Endothelial cell of umbilical vein (primary cell): ENCODE measurements around the gene GFI1B. TPM values are rescaled to one million over a fixed set of nuclear protein-coding genes. Genes with fewer than 3 reads are reported as not detected.

ENCODE experiments used
- BruUV-seq: library from RNA; stranded (reverse); fragments of 400-500 nt; replicated peaks from 2 replicates; lab custom pipeline; 2021; lab: Mats Ljungman, UMichigan
- CTCF ChIA-PET: fragments of 300-600, 350-600 bp; sonication (Branson Sonifier 250); formaldehyde crosslinking; loops from one replicate; lab custom pipeline; 2021; ENCODE audit warnings: antibody characterized with exemption, inconsistent platforms; lab: Charles Lee
- POLR2A ChIA-PET: fragments of 300-600, 350-600 bp; sonication (Branson Sonifier 250); formaldehyde crosslinking; loops from one replicate; lab custom pipeline; 2021; ENCODE audit warnings: antibody characterized with exemption, inconsistent platforms; lab: Charles Lee
- DNase-seq: peaks from one replicate; pipeline ENCODE4 v3.0.0-alpha.2; 2011; ENCODE audit warnings: low read depth, low spot score
- FAIRE-seq: peaks from 2 replicates; lab custom pipeline; 2011; peaks lifted over from hg19 to GRCh38; lab: Jason Lieb, UNC
- H2AFZ ChIP-seq: 2 replicates; pipeline ENCODE4 v1.6.0; 2012; ENCODE audit warnings: low read depth, low read length, control low read depth, inconsistent platforms
- H3K27ac ChIP-seq: 2 replicates; pipeline ENCODE4 v1.5.1; 2011; ENCODE audit warnings: low read depth, mild to moderate bottlenecking, control low read depth, low read length, moderate library complexity; ENCODE audit not compliant: insufficient read depth
- H3K27me3 ChIP-seq, 2 experiments: 2 replicates each; pipeline versions ENCODE4 v1.6.0 to v1.6.1; 2011; ENCODE audit warnings: low read length in 2 of 2, mixed read lengths in 1 of 2; ENCODE audit not compliant: control insufficient read depth in 2 of 2, insufficient read depth in 2 of 2
- H3K36me3 ChIP-seq, 2 experiments: 2 replicates in 1 of 2; 3 replicates in 1 of 2; pipeline ENCODE4 v1.5.1; 2011; ENCODE audit warnings: low read length in 2 of 2, mild to moderate bottlenecking in 1 of 2, moderate library complexity in 1 of 2; ENCODE audit not compliant: control insufficient read depth in 2 of 2, insufficient read depth in 2 of 2; ENCODE audit errors: extremely low read depth in 1 of 2
- H3K4me1 ChIP-seq: 3 replicates; pipeline ENCODE4 v1.5.1; 2011; ENCODE audit warnings: mild to moderate bottlenecking, low read length; ENCODE audit not compliant: control insufficient read depth, insufficient read depth; ENCODE audit errors: extremely low read depth
- H3K4me2 ChIP-seq: 2 replicates; pipeline ENCODE4 v1.6.1; 2011; ENCODE audit warnings: low read length, control low read depth, mixed read lengths; ENCODE audit not compliant: insufficient read depth
- H3K4me3 ChIP-seq, 3 experiments: fragments of 200-600 bp in 1 of 3; sonication (generic), shearing (Covaris generic) in 1 of 3; replicated peaks in 1 of 3; 2 replicates each; pipeline ENCODE4 v1.5.1; 2011 to 2016; ENCODE audit warnings: control low read depth in 3 of 3, low read length in 3 of 3, mild to moderate bottlenecking in 2 of 3, inconsistent platforms in 1 of 3, low read depth in 1 of 3, moderate library complexity in 1 of 3; ENCODE audit not compliant: insufficient read depth in 1 of 3
- H3K79me2 ChIP-seq: 2 replicates; pipeline ENCODE4 v1.6.0; 2012; ENCODE audit warnings: low read length, inconsistent platforms; ENCODE audit not compliant: control insufficient read depth, insufficient read depth
- H3K9ac ChIP-seq: replicated peaks from 2 replicates; pipeline ENCODE3; 2011; ENCODE audit warnings: low read length, control low read depth; ENCODE audit not compliant: insufficient read depth; ENCODE audit errors: extremely low read depth
- H3K9me1 ChIP-seq: replicated peaks from 3 replicates; pipeline ENCODE4 v1.6.0; 2011; ENCODE audit warnings: mild to moderate bottlenecking, low read length; ENCODE audit not compliant: control insufficient read depth, insufficient read depth; ENCODE audit errors: extremely low read depth
- H3K9me3 ChIP-seq: replicated peaks from 2 replicates; pipeline ENCODE4 v1.5.1; 2012; ENCODE audit warnings: low read length, inconsistent platforms; ENCODE audit not compliant: control insufficient read depth, insufficient read depth
- H4K20me1 ChIP-seq: replicated peaks from 2 replicates; pipeline ENCODE3; 2011; ENCODE audit warnings: mild to moderate bottlenecking, low read length; ENCODE audit not compliant: control insufficient read depth, insufficient read depth; ENCODE audit errors: extremely low read depth
- EZH2 ChIP-seq: IDR thresholded peaks from 2 replicates; pipeline ENCODE4 v1.6.1; 2012; ENCODE audit warnings: borderline replicate concordance, low read depth, mild to moderate bottlenecking, moderate library complexity, low read length, inconsistent platforms; ENCODE audit not compliant: severe bottlenecking
- FOS ChIP-seq: IDR thresholded peaks from 2 replicates; pipeline ENCODE4 v1.6.1; 2011; ENCODE audit warnings: mild to moderate bottlenecking, low read length, moderate library complexity, borderline replicate concordance; ENCODE audit not compliant: insufficient read depth
- GATA2 ChIP-seq: IDR thresholded peaks from 2 replicates; pipeline ENCODE4 v1.7.0; 2011; ENCODE audit warnings: low read depth, mild to moderate bottlenecking, moderate library complexity, mixed read lengths, low read length; ENCODE audit not compliant: insufficient read length, insufficient read depth
- JUN ChIP-seq: IDR thresholded peaks from 2 replicates; pipeline ENCODE4 v1.6.1; 2011; ENCODE audit warnings: borderline replicate concordance, low read depth; ENCODE audit not compliant: insufficient read length, insufficient read depth
- MYC ChIP-seq: IDR thresholded peaks from one replicate; pipeline ENCODE4 v1.6.1; 2011; ENCODE audit warnings: mild to moderate bottlenecking, low read depth, low read length
- POLR2A ChIP-seq: IDR thresholded peaks from 2 replicates; pipeline ENCODE4 v1.6.1; 2012; ENCODE audit warnings: low read depth, mild to moderate bottlenecking, control low read depth, low read length
- POLR2AphosphoS5 ChIP-seq: IDR thresholded peaks from 2 replicates; pipeline ENCODE4 v1.6.1; 2012; ENCODE audit warnings: low read depth, mild to moderate bottlenecking, control low read depth, low read length, moderate library complexity; ENCODE audit not compliant: insufficient read depth
- dilution Hi-C: fragments of 300-500 bp; cut with MboI; formaldehyde crosslinking; loops from one replicate; pipeline ENCODE4 v1.15.0; 2019; ENCODE audit warnings: low sequenced_read_pairs; ENCODE audit not compliant: extremely low pct_ligation_motif_present
- intact Hi-C: fragments of 100-400 bp; cut with micrococcal nuclease; formaldehyde crosslinking; loops from one replicate; pipeline ENCODE4 v1.10.0; 2022
- polyA plus RNA-seq, 4 experiments: library from polyadenylated mRNA; depleted of rRNA in 3 of 4; stranded (reverse) in 3 of 4; unstranded in 1 of 4; fragments of >200 nt; gene quantifications; 2 replicates each; pipeline versions ENCODE4 v1.2.1 to v1.2.3, GENCODE V29; 2011 to 2012; ENCODE audit warnings: missing spikeins in 1 of 4
- total RNA-seq: library from RNA; stranded (reverse); gene quantifications from 2 replicates; pipeline ENCODE4 v1.2.3, GENCODE V29; 2021
- TF ChIP-seq, protein P1 (sequence below), 2 donors: IDR thresholded peaks; 1 replicate in 1 of 2; 2 replicates in 1 of 2; pipeline ENCODE4 v1.5.1; 2011; ENCODE audit warnings: low read length in 2 of 2, mild to moderate bottlenecking in 2 of 2, moderate library complexity in 2 of 2, control low read depth in 1 of 2, inconsistent platforms in 1 of 2, low read depth in 1 of 2; ENCODE audit not compliant: insufficient read depth in 1 of 2; ENCODE audit errors: extremely low read depth in 1 of 2
- TF ChIP-seq, protein P2 (sequence below): IDR thresholded peaks from 2 replicates; pipeline ENCODE4 v1.6.1; 2011; ENCODE audit not compliant: insufficient read depth, insufficient read length

GFI1B gene
- total and polyA plus RNA-seq, 2 donors (not counting 3 experiments of a cell fraction or from before 2014, with no cell fraction given): 0.04 TPM; not detected in 1

DNA sequence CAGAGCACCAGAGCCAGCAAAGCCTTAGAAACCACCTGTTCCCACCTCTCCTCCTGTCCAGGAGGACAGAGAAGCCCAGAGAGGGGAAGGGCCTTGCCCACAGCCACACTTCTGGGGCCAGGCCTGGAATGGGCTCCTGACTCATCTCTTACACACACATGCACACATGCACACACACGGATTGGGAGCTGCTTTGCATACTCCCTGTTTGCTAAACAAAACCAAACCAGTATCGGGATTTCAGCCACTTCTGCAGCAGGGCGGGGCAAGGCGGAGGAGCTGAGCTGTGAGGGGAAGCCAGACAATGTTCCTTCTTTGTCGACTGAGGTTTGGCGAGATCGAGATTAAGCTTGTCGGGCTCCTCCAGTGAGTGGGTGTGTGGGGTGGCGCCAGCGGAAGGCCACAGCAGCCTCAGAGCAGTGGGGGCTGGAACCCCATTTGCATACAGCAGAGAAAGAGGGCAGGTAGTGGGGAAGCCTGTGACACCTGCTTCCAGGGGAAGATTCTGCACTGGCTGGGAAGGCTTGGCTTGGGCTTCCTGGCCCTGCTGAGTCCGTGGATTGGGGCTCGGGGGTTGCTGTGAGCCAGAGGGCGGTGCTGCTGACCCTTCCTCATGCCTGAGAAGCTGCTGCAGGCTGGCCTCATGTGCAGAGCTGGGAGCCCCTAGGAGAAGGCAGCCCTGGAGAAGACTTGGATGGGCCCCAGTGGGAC is 16.1 kb downstream of the GFI1B start:
- CTCF ChIA-PET: interaction anchor here (1.9 kb wide), 1 partner anchor 27 kb away, joined by 8 read pairs; no protein-coding TSS in a partner anchor
- H3K27ac ChIP-seq: no peak overlapping the region
- no peaks in the 10 kb centered on the region for H3K4me1 ChIP-seq
- no peak overlapping the region for H2AFZ ChIP-seq
- H3K79me2 ChIP-seq: no peaks in the 10 kb centered on the region
- BruUV-seq: no TSS peak
- intact Hi-C loops: no loop called here
- DNase-seq: no peak
- no peak for FAIRE-seq
- no peak overlapping the region for H3K9ac ChIP-seq
- peaks cover 0 to 11% of the 10 kb centered on the region in 2 experiments for H3K27me3 ChIP-seq
- no peaks in the 10 kb centered on the region for H3K9me3 ChIP-seq
- TF ChIP-seq GATA2 (no peak), MYC (no peak), POLR2AphosphoS5 (no peak), JUN (no peak), POLR2A (no peak), FOS (no peak), EZH2 (no peak)
- TF ChIP-seq, protein P1, sequence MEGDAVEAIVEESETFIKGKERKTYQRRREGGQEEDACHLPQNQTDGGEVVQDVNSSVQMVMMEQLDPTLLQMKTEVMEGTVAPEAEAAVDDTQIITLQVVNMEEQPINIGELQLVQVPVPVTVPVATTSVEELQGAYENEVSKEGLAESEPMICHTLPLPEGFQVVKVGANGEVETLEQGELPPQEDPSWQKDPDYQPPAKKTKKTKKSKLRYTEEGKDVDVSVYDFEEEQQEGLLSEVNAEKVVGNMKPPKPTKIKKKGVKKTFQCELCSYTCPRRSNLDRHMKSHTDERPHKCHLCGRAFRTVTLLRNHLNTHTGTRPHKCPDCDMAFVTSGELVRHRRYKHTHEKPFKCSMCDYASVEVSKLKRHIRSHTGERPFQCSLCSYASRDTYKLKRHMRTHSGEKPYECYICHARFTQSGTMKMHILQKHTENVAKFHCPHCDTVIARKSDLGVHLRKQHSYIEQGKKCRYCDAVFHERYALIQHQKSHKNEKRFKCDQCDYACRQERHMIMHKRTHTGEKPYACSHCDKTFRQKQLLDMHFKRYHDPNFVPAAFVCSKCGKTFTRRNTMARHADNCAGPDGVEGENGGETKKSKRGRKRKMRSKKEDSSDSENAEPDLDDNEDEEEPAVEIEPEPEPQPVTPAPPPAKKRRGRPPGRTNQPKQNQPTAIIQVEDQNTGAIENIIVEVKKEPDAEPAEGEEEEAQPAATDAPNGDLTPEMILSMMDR (IDR thresholded peaks at IDR 0.05; ENCODE audit: extremely low read depth in 1 of 2, insufficient read depth in 1 of 2, low read depth in 1 of 2, low read length in 2 of 2): no peak
- TF ChIP-seq, protein P2, sequence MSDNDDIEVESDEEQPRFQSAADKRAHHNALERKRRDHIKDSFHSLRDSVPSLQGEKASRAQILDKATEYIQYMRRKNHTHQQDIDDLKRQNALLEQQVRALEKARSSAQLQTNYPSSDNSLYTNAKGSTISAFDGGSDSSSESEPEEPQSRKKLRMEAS: no peak
- POLR2A ChIA-PET: no interaction called here
- H3K36me3 ChIP-seq: no peaks in the 10 kb centered on the region
- no peaks in the 10 kb centered on the region for H3K9me1 ChIP-seq
- no peaks in the 10 kb centered on the region for H4K20me1 ChIP-seq
- H3K4me2 ChIP-seq: no peak overlapping the region
- no peak overlapping the region for H3K4me3 ChIP-seq
- dilution Hi-C loops: no loop called here
